Measurements from ENCODE around the gene THBS4.
A peak's percentile ranks its signal among the peaks of the same experiment; 100 is the strongest.

Gene THBS4

GRCh38 chr5:80034962-80035821, at the start of gene THBS4:
Gene THBS4 (plus strand): TSS chr5:80035348. CDS start chr5:80035538, 190 bp downstream.
- TF ChIP-seq CTCF (conservative IDR thresholded peaks at IDR 0.05; ENCODE audit: control insufficient read depth, insufficient read depth, low read depth, low read length) = no peak
- no peak for DNase-seq (ENCODE audit: low read depth)
- H3K4me3 ChIP-seq (ENCODE audit: control insufficient read depth, low read depth, low read length) = no peak within 1 kb of the TSS

- no peak for DNase-seq (ENCODE audit: low read depth)
- TF ChIP-seq CTCF (conservative IDR thresholded peaks at IDR 0.05; ENCODE audit: control insufficient read depth, insufficient read depth, low read depth, low read length) = no peak
- H3K4me3 ChIP-seq (ENCODE audit: control insufficient read depth, low read depth, low read length) = no peak overlapping the region
These were observed 48.9 kb upstream of the THBS4 start for GRCh38 chr5:79986260-79986659.

- no peak for TF ChIP-seq CTCF (conservative IDR thresholded peaks at IDR 0.05; ENCODE audit: control insufficient read depth, insufficient read depth, low read depth, low read length)
- peak; percentile 24 for DNase-seq (ENCODE audit: low read depth)
- H3K4me3 ChIP-seq (ENCODE audit: control insufficient read depth, low read depth, low read length) = peak overlapping the region; percentile 88
These were observed 44.9 kb upstream of the THBS4 start for GRCh38 chr5:79990205-79990597.

GRCh38 chr5:79990598-79991507, 44.3 kb upstream of the THBS4 start, which contains the start of gene MTX3:
Gene MTX3 (minus strand): TSS chr5:79991262. CDS start chr5:79991238, 24 bp downstream.
- no peak for TF ChIP-seq CTCF (conservative IDR thresholded peaks at IDR 0.05; ENCODE audit: control insufficient read depth, insufficient read depth, low read depth, low read length)
- DNase-seq (ENCODE audit: low read depth) = peak; percentile 73
- peak within 1 kb of the TSS; percentile 88 for H3K4me3 ChIP-seq (ENCODE audit: control insufficient read depth, low read depth, low read length)

- H3K4me3 ChIP-seq (ENCODE audit: control insufficient read depth, low read depth, low read length) = no peak overlapping the region
- no peak for DNase-seq (ENCODE audit: low read depth)
These were observed 42.1 kb upstream of the THBS4 start for GRCh38 chr5:79992891-79993657.

More at GRCh38 chr5:79992891-79993657, 42.1 kb upstream of the THBS4 start:
- no peak for TF ChIP-seq CTCF (conservative IDR thresholded peaks at IDR 0.05; ENCODE audit: control insufficient read depth, insufficient read depth, low read depth, low read length)

Measured in fibroblast of mammary gland (primary cell).